Effector memory CD8-positive, alpha-beta T cell (primary cell): Measurements from ENCODE around the gene ADD3.

Source experiments
- ATAC-seq: fragments of 150-1000 bp; cut with Tn5 transposase; replicated peaks from 2 replicates; pipeline ENCODE4 v1.10.0; 2021; ENCODE audit warnings: mild to moderate bottlenecking, moderate library complexity
- DNase-seq, 3 experiments: peaks; one replicate each; pipeline ENCODE4 v3.0.0; 2021
- H3K27ac Mint-ChIP-seq, 2 donors: one replicate each; pipeline ENCODE4 v1.8.0; 2022; ENCODE audit warnings: mild to moderate bottlenecking in 2 of 2, mixed read lengths in 2 of 2, moderate library complexity in 2 of 2
- H3K27me3 Mint-ChIP-seq, 2 donors: one replicate each; pipeline ENCODE4 v1.8.0; 2022; ENCODE audit warnings: mixed read lengths in 2 of 2
- H3K36me3 Mint-ChIP-seq: one replicate; pipeline ENCODE4 v1.8.0; 2022; ENCODE audit warnings: mild to moderate bottlenecking, moderate library complexity, mixed read lengths; ENCODE audit not compliant: insufficient read depth
- H3K4me1 Mint-ChIP-seq, 2 donors: one replicate each; pipeline ENCODE4 v1.8.0; 2022; ENCODE audit warnings: low read depth in 2 of 2, mixed read lengths in 2 of 2
- H3K4me3 Mint-ChIP-seq, 2 donors: one replicate each; pipeline ENCODE4 v1.8.0; 2022; ENCODE audit warnings: mild to moderate bottlenecking in 2 of 2, mixed read lengths in 2 of 2, moderate library complexity in 2 of 2
- H3K9me3 Mint-ChIP-seq, 2 donors: one replicate each; pipeline ENCODE4 v1.8.0; 2022; ENCODE audit warnings: mixed read lengths in 2 of 2

The ADD3 gene

DNA sequence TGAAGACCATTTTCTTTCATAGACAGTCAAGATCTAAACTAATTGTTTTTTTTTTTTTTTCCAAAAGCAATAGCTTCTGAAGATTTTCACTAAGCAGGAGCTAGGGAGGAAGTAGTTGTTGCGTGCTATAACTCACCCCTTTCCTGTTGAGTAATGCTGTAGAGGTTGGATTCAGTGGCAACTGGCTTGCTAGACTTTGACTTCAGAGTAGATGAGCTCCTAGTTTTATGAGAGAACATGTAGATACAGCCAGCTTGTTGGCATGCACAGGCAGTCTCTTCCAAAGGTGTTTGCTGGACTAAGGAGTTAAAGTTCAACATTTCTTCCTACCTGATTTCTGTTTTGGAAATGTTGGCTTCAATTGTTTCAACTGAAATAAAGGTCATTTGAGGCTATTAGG, 133.4 kb downstream of the ADD3 start:
- no peak for ATAC-seq
- no peaks in the 10 kb centered on the region for H3K9me3 Mint-ChIP-seq
- no peak overlapping the region for H3K27ac Mint-ChIP-seq
- peaks cover 23 to 28% of the 10 kb centered on the region in 2 donors for H3K4me1 Mint-ChIP-seq
- H3K27me3 Mint-ChIP-seq: peaks cover 0 to 1% of the 10 kb centered on the region in 2 donors
- H3K4me3 Mint-ChIP-seq: no peak overlapping the region
- H3K36me3 Mint-ChIP-seq: peaks cover 5% of the 10 kb centered on the region
- no peak for DNase-seq

DNA sequence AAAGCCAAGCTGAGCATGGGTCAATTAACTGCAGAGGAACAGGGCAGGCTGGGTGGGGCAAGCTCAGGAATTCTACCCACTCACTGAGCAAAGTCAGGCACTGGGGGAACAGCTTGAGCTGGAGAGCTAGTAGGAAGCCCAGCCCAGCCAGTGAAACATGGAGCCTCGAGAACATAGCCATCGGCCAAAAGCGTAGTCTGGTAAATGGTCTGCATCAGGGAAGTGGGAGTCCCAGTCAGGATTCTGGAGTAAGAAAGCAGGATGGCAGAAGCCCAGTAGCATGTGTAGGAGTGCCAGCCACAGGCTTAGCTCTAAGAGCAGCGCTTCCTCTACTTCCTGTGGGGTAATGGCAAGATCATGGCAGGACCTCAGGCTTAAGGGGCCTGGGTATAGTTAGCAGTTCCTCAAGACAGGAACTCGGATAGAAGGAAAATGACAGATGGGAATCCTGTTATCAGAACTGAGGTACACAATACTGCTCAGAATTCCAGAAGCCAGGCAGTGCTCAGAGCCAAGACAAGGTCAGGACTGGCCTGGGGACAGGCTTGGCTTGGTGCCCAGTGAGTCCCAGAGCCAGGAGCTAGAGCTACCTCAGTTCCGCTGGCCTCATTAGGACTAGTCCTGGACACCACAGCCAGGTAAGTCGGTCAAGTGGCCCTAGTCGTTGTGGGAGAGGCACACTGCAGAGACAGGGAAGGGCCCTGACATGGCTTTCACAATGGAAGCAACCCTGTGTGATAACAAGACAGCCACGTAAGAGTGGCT, 134.3 kb downstream of the ADD3 start:
- H3K36me3 Mint-ChIP-seq: peaks cover 2% of the 10 kb centered on the region
- DNase-seq: no peak
- no peak overlapping the region for H3K4me3 Mint-ChIP-seq
- ATAC-seq: no peak
- no peaks in the 10 kb centered on the region for H3K9me3 Mint-ChIP-seq
- peaks cover 22 to 25% of the 10 kb centered on the region in 2 donors for H3K4me1 Mint-ChIP-seq
- peaks cover 6 to 10% of the 10 kb centered on the region in 2 donors for H3K27me3 Mint-ChIP-seq
- no peak overlapping the region for H3K27ac Mint-ChIP-seq

DNA sequence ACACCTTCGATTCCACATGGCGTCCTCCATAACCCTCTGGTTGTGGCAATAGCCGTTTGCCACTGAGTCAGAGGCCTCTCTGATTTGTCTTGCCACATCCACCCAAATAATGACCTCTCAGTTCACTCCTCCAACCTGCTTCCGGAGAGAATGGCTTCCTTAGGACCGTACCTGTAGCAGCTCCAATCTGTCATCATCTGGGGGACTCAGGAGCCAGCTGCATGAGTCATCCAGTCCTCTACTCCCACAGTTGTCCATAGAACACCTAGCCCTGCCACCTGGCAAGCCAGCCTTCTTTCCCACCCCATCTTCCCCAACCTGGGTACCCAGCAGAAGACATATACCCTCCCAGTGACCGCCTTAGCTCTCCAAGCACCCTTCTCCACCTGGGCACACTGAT, 135.2 kb downstream of the ADD3 start:
- Mint-ChIP-seq H3K36me3 (no peaks in the 10 kb centered on the region), H3K9me3 (no peaks in the 10 kb centered on the region), H3K27me3 (peaks cover 13 to 19% of the 10 kb centered on the region in 2 donors), H3K4me1 (peaks cover 16 to 19% of the 10 kb centered on the region in 2 donors), H3K4me3 (no peak overlapping the region), H3K27ac (no peak overlapping the region)
- ATAC-seq (no peak), DNase-seq (no peak)

DNA sequence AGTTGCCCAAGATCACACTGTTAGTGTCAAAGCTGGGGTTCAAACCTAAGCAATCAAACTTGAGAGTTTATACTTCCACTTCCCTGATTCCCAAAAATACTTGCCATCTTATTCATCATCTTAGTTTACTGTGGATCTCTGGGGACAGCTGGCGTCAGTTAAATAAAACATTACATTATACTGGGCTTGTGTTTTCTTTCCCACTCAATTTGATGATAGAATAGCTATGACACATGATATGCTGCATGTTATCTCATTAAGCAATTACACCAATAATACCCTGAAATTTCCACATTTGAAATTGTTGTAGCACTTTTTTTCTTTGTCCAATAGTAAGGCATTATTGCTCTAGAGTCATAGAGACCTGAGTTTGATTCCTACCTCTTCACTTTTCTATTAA, 136.7 kb downstream of the ADD3 start:
- no peak for DNase-seq
- Mint-ChIP-seq H3K27me3 (peaks cover 26 to 34% of the 10 kb centered on the region in 2 donors), H3K4me3 (no peak overlapping the region), H3K9me3 (no peaks in the 10 kb centered on the region), H3K27ac (no peak overlapping the region), H3K36me3 (no peaks in the 10 kb centered on the region), H3K4me1 (peaks cover 18 to 19% of the 10 kb centered on the region in 2 donors)
- no peak for ATAC-seq

DNA sequence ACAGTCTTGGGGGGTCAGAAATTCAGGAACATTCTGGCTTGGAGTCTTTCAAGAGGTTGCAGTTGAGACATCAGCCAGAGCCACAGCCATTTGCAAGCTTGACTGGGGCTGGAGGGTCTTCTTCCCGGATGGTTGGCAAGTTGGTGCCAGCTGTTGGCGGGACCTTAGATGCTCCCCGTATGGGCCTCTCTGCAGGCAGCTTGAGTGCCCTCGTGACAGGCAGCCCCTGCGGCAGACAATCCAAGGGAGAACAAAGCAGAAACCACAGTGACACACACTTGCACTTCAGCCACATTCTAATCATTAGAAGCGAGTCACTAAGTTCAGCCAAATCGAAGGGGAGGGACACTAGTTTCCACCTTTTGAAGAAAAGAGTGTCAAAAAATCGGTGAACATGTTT, 140.2 kb downstream of the ADD3 start:
- Mint-ChIP-seq H3K4me3 (no peak overlapping the region), H3K9me3 (no peaks in the 10 kb centered on the region), H3K27me3 (peaks cover 55 to 69% of the 10 kb centered on the region in 2 donors), H3K36me3 (no peaks in the 10 kb centered on the region), H3K27ac (no peak overlapping the region), H3K4me1 (peaks cover 13 to 16% of the 10 kb centered on the region in 2 donors)
- ATAC-seq (peak; percentile 62), DNase-seq (no peak)

DNA sequence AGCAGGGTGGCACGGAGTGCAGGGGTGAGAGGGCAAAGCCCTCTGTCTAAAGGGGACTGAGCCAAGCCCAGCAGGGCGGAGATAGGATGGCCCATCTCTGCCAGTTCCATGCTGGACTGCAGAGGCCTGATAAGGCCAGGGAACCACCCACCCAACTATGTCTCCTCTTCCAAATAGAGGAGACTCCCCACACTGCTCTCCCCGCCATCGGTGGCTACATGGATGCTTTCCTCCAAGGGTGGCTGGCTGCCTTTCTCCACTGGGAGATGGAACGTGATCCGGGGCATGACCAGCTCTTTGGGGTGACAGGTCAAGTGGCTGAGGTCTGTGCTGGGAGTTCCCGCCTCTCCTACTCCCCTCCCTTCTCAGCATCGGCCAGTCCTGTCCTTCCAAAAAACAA, 141.5 kb downstream of the ADD3 start:
- no peak overlapping the region for H3K27ac Mint-ChIP-seq
- H3K4me1 Mint-ChIP-seq: peaks cover 13 to 15% of the 10 kb centered on the region in 2 donors
- ATAC-seq (no peak), DNase-seq (no peak)
- peaks cover 68 to 82% of the 10 kb centered on the region in 2 donors for H3K27me3 Mint-ChIP-seq
- H3K9me3 Mint-ChIP-seq: no peaks in the 10 kb centered on the region
- no peak overlapping the region for H3K4me3 Mint-ChIP-seq
- H3K36me3 Mint-ChIP-seq: no peaks in the 10 kb centered on the region

DNA sequence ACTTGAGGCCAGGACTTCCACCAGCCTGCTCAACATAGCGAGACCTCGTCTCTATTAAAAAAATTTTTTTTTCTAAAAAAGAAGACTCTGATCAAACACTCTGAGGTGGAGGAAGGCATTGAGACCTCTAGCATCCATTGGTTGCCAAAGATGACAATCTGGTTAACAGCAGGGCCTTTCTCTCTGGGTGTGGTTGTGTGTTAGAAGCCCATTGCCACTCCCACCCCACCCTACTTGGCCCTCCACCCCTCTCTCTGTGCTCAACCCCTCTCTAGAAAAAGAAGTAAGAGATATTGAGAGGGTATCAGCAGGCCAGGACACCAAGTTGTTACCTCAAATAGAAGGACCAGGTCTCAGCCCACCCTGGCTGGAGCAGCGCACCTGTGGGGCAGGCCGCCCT, 142.3 kb downstream of the ADD3 start:
- H3K27ac Mint-ChIP-seq: no peak overlapping the region
- H3K27me3 Mint-ChIP-seq: peaks cover 72 to 90% of the 10 kb centered on the region in 2 donors
- H3K36me3 Mint-ChIP-seq: no peaks in the 10 kb centered on the region
- DNase-seq (no peak), ATAC-seq (no peak)
- H3K4me3 Mint-ChIP-seq: no peak overlapping the region
- no peaks in the 10 kb centered on the region for H3K9me3 Mint-ChIP-seq
- H3K4me1 Mint-ChIP-seq: peaks cover 14 to 17% of the 10 kb centered on the region in 2 donors

DNA sequence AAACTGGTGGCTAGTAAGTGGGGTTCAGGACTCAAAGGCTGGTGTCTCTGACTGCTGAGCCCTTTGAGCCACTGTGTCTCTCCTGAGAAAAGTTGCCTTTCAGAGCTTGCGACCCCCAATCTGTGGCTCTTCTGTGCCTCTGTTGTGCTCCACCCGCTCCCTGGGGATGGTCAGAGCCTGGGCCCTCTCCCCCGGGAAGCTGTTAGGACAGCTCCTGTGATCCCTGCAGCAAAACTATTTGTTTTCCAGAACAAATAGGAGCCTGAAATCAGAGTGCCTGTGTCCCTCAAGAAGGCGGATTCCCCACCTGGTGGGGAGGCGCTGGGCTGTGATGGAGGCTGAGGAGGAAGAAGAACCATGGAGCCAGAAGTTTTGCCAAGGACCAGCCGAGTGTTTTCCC, 143.2 kb downstream of the ADD3 start:
- H3K4me1 Mint-ChIP-seq: peaks cover 21 to 23% of the 10 kb centered on the region in 2 donors
- H3K36me3 Mint-ChIP-seq: peaks cover 3% of the 10 kb centered on the region
- no peak overlapping the region for H3K4me3 Mint-ChIP-seq
- ATAC-seq (no peak), DNase-seq (no peak)
- H3K27ac Mint-ChIP-seq: no peak overlapping the region
- no peaks in the 10 kb centered on the region for H3K9me3 Mint-ChIP-seq
- peaks cover 76 to 99% of the 10 kb centered on the region in 2 donors for H3K27me3 Mint-ChIP-seq

DNA sequence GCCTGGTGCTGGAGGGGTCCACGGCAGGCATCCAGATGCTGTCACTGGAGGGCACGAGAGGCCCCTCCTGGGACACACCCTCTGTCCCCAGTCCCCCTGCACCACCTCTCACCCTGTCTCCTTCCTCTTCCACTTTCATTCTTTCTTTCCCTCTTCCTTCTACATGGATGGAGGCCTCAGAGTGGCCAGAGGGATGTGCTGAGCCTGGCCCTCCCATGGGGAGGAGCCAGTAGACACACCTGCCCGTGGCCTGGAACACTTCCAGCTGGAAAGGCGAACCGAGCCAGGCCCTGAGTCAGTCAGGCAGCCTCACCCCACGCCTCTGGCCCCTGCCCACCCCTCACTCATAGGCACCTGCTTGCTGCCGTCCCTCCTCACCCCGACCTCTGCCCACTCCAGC, 143.7 kb downstream of the ADD3 start:
- Mint-ChIP-seq H3K4me3 (no peak overlapping the region), H3K36me3 (peaks cover 3% of the 10 kb centered on the region), H3K27me3 (peaks cover 75 to 98% of the 10 kb centered on the region in 2 donors), H3K4me1 (peaks cover 26 to 27% of the 10 kb centered on the region in 2 donors), H3K9me3 (no peaks in the 10 kb centered on the region), H3K27ac (no peak overlapping the region)
- DNase-seq: no peak
- ATAC-seq: no peak

DNA sequence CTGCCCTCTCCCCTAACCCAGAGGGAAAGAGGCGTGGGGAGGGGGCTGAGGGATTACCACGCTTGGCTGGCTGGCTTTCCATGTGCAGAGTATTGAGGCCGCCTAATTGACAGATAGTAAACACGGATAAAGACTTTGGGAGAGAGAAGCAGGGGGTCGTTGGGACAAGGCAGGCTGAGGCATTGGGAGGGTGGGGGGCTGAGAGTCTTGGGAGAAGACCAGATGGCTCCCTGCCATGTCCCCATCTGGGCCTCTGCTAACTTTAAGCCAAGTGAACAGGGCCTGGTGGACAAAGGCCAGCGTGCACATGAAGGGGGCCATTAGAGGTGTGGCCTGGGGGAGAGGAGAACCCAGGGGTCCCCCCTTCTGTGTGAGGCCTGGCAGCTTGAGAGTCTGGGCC, 144.2 kb downstream of the ADD3 start:
- no peak for DNase-seq
- H3K27me3 Mint-ChIP-seq: peaks cover 70 to 93% of the 10 kb centered on the region in 2 donors
- ATAC-seq: no peak

DNA sequence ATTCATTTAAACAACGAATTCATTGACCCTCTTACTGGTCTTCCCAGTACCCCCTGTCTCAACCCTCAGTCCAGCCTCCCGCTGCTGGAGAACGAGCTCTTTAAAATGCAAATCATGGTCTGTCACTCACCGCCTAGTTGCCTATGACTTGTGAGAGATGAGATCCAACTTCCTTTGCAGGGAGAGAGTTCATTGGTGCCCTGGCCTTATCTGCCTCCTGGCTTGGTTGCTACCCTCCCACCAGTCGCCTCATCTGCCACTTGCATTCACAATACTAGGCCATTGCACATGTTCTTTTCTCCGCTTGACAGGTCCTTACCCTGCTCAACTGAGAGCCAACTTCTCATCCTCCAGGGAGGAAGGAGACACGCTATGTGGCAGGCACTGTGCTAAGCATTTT, 145.6 kb downstream of the ADD3 start:
- no peaks in the 10 kb centered on the region for H3K9me3 Mint-ChIP-seq
- no peak overlapping the region for H3K27ac Mint-ChIP-seq
- H3K4me3 Mint-ChIP-seq: no peak overlapping the region
- peaks cover 38% of the 10 kb centered on the region in 2 donors for H3K4me1 Mint-ChIP-seq
- no peak for ATAC-seq
- H3K27me3 Mint-ChIP-seq: peaks cover 63 to 90% of the 10 kb centered on the region in 2 donors
- no peak for DNase-seq
- peaks cover 17% of the 10 kb centered on the region for H3K36me3 Mint-ChIP-seq

More for the DNA sequence above, 144.2 kb downstream of the ADD3 start:
- Mint-ChIP-seq H3K9me3 (no peaks in the 10 kb centered on the region), H3K36me3 (peaks cover 8% of the 10 kb centered on the region), H3K4me3 (no peak overlapping the region), H3K4me1 (peaks cover 31 to 32% of the 10 kb centered on the region in 2 donors), H3K27ac (no peak overlapping the region)

DNA sequence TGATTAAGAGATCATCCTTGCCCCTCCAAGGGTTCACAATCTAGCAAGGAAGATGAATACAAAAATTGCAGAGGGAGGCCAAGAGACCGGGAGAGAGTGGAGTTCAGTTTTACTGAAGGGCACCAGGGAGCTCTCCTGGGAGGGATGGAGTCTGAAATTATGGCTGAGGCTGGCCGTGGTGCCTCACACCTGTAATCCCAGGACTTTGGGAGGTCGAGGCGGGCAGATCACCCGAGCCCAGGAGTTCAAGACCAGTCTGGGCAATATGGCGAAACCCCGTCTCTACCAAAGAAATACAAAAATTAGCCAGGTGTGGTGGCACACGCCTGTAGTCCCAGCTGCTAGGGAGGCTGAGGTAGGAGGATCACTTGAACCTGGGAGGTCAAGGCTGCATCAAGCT, 148.3 kb downstream of the ADD3 start:
- H3K4me1 Mint-ChIP-seq: peaks cover 38 to 40% of the 10 kb centered on the region in 2 donors
- DNase-seq (no peak), ATAC-seq (no peak)
- H3K27me3 Mint-ChIP-seq: peaks cover 58 to 85% of the 10 kb centered on the region in 2 donors
- peak overlapping the region; percentile 61 to 72 for H3K4me3 Mint-ChIP-seq
- H3K27ac Mint-ChIP-seq: peak overlapping the region; percentile 73 to 86
- no peaks in the 10 kb centered on the region for H3K9me3 Mint-ChIP-seq
- H3K36me3 Mint-ChIP-seq: peaks cover 17% of the 10 kb centered on the region

DNA sequence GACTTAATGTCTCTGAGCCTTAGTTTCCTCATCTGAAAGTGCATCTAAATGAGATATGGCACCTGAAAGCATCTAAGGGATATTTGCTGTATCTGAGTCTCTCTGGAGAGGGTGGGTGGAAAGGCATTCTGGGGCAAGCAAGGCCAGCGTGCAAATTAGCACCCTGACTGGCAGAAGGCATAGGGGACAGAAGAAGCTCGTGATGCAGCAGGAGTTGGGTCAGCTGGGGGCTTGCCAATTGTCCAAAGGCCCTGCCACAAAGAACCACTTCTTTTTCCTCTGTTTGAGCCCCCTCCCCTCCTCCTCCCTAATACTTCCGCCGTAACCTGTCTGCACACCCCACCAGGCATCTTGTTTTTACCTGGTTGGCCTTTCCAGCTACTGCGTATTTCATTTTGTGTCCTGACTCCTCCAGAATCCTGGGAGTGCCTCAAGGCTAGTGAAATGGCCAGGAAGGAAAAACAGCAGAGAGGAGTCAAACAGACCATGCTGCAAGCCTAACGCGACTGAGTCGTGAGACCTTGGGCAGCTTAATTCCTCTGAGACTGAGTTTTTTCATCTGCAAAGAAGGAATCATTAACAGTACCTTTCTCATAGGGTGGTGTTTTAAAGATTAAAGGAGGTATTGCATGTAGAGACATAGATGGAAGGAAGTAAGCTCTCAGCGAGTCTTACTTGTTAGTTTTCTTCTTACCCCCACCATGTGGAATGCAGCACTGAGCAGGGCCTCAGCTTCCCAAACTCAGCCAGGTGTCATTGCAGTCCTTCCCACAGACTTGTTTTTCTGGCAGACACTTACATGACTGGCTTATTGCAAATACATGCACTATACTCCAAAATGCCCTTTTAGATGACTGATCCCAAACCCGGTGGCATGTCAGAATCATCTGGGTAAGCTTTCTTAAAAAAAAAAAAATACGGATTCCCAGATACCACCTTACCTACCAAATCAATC, 150.5 kb downstream of the ADD3 start:
- Mint-ChIP-seq H3K9me3 (no peaks in the 10 kb centered on the region), H3K4me3 (peak overlapping the region; percentile 61 to 72), H3K27me3 (peaks cover 57 to 84% of the 10 kb centered on the region in 2 donors), H3K4me1 (peaks cover 35 to 36% of the 10 kb centered on the region in 2 donors), H3K27ac (no peak overlapping the region), H3K36me3 (peaks cover 20% of the 10 kb centered on the region)
- no peak for DNase-seq
- ATAC-seq: no peak
